Ascending aorta (tissue), 2 donors: ENCODE data around the gene UGT2B7. TPM values are rescaled to one million over a fixed set of nuclear protein-coding genes. Genes with fewer than 3 reads are reported as not detected.

ENCODE experiments used
- DNase-seq, 2 donors: peaks; one replicate each; pipeline ENCODE4 v3.0.0-alpha.2; 2019; ENCODE audit warnings: low spot score in 2 of 2
- H3K27ac ChIP-seq, 2 donors: fragments of 200-600 bp; sonication (generic); one replicate each; pipeline ENCODE4 v1.5.1; 2016 to 2017; ENCODE audit warnings: mild to moderate bottlenecking in 1 of 2
- H3K27me3 ChIP-seq: fragments of 200-600 bp; sonication (generic); one replicate; pipeline ENCODE4 v1.5.1; 2017
- H3K36me3 ChIP-seq, 2 donors: fragments of 200-600 bp; sonication (generic); one replicate each; pipeline ENCODE4 v1.5.1; 2016
- H3K4me1 ChIP-seq, 2 donors: fragments of 200-600 bp; sonication (generic); one replicate each; pipeline ENCODE4 v1.5.1; 2016 to 2017; ENCODE audit warnings: mild to moderate bottlenecking in 1 of 2
- H3K4me3 ChIP-seq, 2 donors: fragments of 200-600 bp; sonication (generic); one replicate each; pipeline ENCODE4 v1.5.1; 2016 to 2017; ENCODE audit warnings: mild to moderate bottlenecking in 1 of 2
- H3K9me3 ChIP-seq, 2 donors: fragments of 200-600 bp; sonication (generic); one replicate each; pipeline ENCODE4 v1.5.1; 2016
- CTCF ChIP-seq, 3 experiments: fragments of 200-600 bp in 2 of 3; fragments of 450-650 bp in 1 of 3; sonication (generic) in 2 of 3; IDR thresholded peaks; one replicate each; pipeline ENCODE4 v1.5.1; 2016 to 2019; ENCODE audit warnings: antibody characterized with exemption in 3 of 3, mild to moderate bottlenecking in 1 of 3, moderate library complexity in 1 of 3
- intact Hi-C: fragments of 100-400 bp; cut with DNase I; formaldehyde crosslinking; loops from one replicate; pipeline ENCODE4 v1.15.1; 2023
- total RNA-seq: library from RNA; depleted of rRNA; stranded (reverse); fragments of >200 nt; gene quantifications from one replicate; pipeline ENCODE4 v1.1.0, GENCODE V29; 2016

The UGT2B7 gene
- total RNA-seq, 1 donor from 2014 or later, result not detected

DNA sequence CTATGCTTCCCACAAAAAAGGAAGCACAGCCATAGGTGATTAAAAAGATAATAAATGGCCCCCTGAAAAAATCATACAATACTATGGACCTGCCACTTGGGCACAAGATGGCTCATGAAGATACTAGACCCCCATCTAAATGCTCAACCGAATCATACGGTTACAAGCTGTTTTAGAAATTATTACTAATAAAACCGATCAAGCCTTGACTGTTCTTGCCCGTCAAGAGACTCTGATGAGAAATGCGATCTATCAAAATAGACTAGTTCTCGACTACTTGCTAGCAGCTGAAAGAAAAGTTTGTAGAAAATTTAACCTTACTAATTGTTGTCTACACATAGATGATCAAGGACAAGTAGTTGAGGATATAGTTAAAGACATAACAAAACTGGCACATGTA is 40.1 kb upstream of the UGT2B7 start:
- Histone ChIP-seq H3K27ac (no peak overlapping the region), H3K9me3 (no peaks in the 10 kb centered on the region), H3K27me3 (no peaks in the 10 kb centered on the region), H3K4me1 (no peaks in the 10 kb centered on the region), H3K4me3 (no peak overlapping the region), H3K36me3 (no peaks in the 10 kb centered on the region)
- no peak for TF ChIP-seq CTCF (IDR thresholded peaks at IDR 0.05)
- intact Hi-C loops, result no loop called here
- no peak for DNase-seq

DNA sequence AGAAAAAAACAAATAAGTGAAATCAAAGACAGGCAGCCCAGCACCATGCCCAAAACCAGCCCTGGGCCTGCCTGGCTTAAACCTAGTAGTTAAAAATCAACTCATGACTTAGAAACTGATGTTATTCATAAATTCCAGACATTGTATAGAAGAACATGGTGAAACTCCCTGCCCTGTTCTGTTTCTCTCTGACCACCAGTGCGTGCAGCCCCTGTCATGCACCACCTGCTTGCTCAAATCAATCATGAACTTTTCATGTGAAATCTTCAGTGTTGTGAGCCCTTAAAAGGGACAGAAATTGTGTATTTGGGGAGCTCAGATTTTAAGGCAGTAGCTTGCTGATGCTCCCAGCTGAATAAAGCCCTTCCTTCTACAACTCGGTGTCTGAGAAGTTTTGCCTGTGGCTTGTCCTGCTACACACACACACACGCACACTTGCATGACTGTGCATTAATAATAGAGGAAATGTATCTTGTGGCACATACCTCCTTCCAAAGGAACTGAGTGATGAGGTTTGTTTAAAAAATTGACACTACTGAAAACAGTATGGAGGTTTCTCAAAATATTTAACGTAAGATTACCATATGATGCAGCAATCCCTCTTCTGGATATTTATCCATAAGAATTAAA is 39.2 kb upstream of the UGT2B7 start:
- intact Hi-C loops, result no loop called here
- Histone ChIP-seq H3K27me3 (no peaks in the 10 kb centered on the region), H3K36me3 (no peaks in the 10 kb centered on the region), H3K9me3 (no peaks in the 10 kb centered on the region), H3K27ac (no peak overlapping the region), H3K4me1 (no peaks in the 10 kb centered on the region), H3K4me3 (no peak overlapping the region)
- DNase-seq, result no peak
- TF ChIP-seq CTCF (IDR thresholded peaks at IDR 0.05), result no peak

- H3K9me3 ChIP-seq, result no peaks in the 10 kb centered on the region
- intact Hi-C loops, result no loop called here
- no peaks in the 10 kb centered on the region for H3K36me3 ChIP-seq
- DNase-seq, result no peak
- H3K4me1 ChIP-seq, result no peaks in the 10 kb centered on the region
- H3K4me3 ChIP-seq, result no peak overlapping the region
- no peak overlapping the region for H3K27ac ChIP-seq
- TF ChIP-seq CTCF (IDR thresholded peaks at IDR 0.05), result no peak
- H3K27me3 ChIP-seq, result no peaks in the 10 kb centered on the region
These were observed 38.5 kb upstream of the UGT2B7 start for GRCh38 chr4:69057620-69058409.

- no peak for TF ChIP-seq CTCF (IDR thresholded peaks at IDR 0.05)
- Histone ChIP-seq H3K9me3 (no peaks in the 10 kb centered on the region), H3K36me3 (no peaks in the 10 kb centered on the region)
These were observed 37.7 kb upstream of the UGT2B7 start for GRCh38 chr4:69058410-69059059.

DNA sequence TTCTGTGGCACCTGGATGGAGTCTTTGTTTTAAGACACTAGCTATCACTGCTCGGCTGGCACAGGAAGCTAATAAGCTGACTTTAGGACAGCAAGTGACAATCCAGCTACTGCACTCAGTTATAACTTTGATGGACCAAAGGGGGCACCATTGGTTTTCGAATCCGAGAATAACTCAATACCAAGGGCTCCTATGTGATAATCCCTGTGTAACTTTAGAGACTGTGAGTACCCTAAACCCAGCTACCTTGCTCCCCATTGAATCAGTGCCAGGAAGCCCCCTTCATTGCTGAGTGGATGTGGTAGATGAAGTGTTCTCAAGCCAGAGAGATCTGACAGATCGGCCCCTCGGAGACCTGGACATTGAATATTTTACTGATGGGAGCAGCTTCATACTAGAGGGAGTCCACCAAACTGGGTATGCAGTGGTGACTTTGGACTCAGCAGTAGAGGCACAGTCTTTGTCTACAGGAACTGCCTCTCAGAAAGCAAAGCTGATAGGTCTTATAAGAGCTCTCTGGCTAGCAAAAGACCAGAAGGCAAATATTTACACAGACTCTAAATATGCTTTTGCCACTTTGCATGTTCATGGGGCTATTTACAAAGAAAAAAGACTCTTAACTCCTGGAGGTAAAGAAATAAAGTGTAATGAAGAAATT is 35.5 kb upstream of the UGT2B7 start:
- no peak for TF ChIP-seq CTCF (IDR thresholded peaks at IDR 0.05)
- H3K27ac ChIP-seq, result no peak overlapping the region
- no peaks in the 10 kb centered on the region for H3K4me1 ChIP-seq
- no peaks in the 10 kb centered on the region for H3K9me3 ChIP-seq
- H3K27me3 ChIP-seq, result no peaks in the 10 kb centered on the region
- no peak for DNase-seq
- no peaks in the 10 kb centered on the region for H3K36me3 ChIP-seq
- no peak overlapping the region for H3K4me3 ChIP-seq
- intact Hi-C loops, result no loop called here

More at GRCh38 chr4:69058410-69059059, 37.7 kb upstream of the UGT2B7 start:
- H3K4me1 ChIP-seq, result no peaks in the 10 kb centered on the region
- intact Hi-C loops, result no loop called here
- no peak overlapping the region for H3K27ac ChIP-seq
- H3K4me3 ChIP-seq, result no peak overlapping the region
- DNase-seq, result no peak
- H3K27me3 ChIP-seq, result no peaks in the 10 kb centered on the region
